ENCODE data around the gene UBE2Q1.

The UBE2Q1 gene

GRCh38 chr1:154512760-154513159 lies 45.7 kb downstream of the UBE2Q1 start:
- no peak for DNase-seq (ENCODE audit: low read depth in 2 of 2, low spot score in 1 of 2)

- no peak for DNase-seq (ENCODE audit: low read depth in 2 of 2, low spot score in 1 of 2)
These were observed 54.6 kb downstream of the UBE2Q1 start for GRCh38 chr1:154503898-154504297.

GRCh38 chr1:154502744-154503115 lies 55.7 kb downstream of the UBE2Q1 start:
- DNase-seq (ENCODE audit: low read depth in 2 of 2, low spot score in 1 of 2): no peak

- no peak for DNase-seq (ENCODE audit: low read depth in 2 of 2, low spot score in 1 of 2)
These were observed 56.3 kb downstream of the UBE2Q1 start, which contains the start of the genes SHE and TDRD10 for GRCh38 chr1:154502066-154502743. Gene SHE (minus strand): TSS chr1:154502412. CDS start chr1:154502026, 386 bp downstream. Gene TDRD10 (plus strand): TSS chr1:154502219. CDS start chr1:154506904, 4,685 bp downstream.

DNA sequence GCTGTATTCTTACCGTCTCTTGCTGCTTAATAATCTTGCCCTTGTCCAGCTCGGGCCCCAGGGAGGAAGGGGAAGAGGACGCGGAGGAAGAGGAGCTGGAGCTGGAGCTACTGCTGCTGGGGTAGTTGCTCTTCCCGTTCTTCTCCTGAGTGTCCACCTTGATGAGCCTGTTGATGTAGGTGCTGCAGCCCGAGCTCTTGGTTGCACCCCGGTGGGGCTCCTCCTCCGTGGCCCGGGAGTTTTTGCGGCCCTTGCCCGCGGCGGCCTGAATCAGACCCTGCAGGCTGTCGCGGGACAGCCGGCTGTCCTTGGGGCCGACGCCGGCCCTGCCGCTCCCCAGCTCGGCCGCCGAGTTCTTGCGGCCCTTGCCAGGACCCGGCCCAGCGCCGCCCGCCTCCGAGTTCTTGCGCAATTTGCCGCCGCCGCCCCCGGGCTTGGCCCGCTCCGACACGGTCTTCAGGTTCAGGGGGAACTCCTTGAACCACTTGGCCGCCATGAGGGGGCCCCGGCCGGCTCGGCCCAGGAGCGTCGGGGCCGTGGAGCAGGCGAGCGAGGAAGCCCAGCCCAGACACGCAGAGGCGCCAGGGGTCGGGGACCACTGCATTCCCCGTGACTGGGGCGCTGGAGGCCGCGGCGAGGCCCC lies 56.9 kb downstream of the UBE2Q1 start:
- no peak for DNase-seq (ENCODE audit: low read depth in 2 of 2, low spot score in 1 of 2)

- no peak for DNase-seq (ENCODE audit: low read depth in 2 of 2, low spot score in 1 of 2)
These were observed 57.9 kb downstream of the UBE2Q1 start for GRCh38 chr1:154500533-154500932.

GRCh38 chr1:154499446-154499845 lies 59.0 kb downstream of the UBE2Q1 start:
- no peak for DNase-seq (ENCODE audit: low read depth in 2 of 2, low spot score in 1 of 2)
